ENCODE measurements around the gene CCDC159. TPM values are rescaled to one million over a fixed set of nuclear protein-coding genes. Genes with fewer than 3 reads are reported as not detected.

The CCDC159 gene
- total and polyA plus RNA-seq, 2 of the 13 experiments (the other 11 are each of a cell fraction or from before 2014, with no cell fraction given) = 1.7 to 6.3 TPM

- peak; percentile 44 for TF ChIP-seq ZNF589 (CRISPR knock-in tag; conservative IDR thresholded peaks at IDR 0.05)
- peak; percentile 62 for TF ChIP-seq POGZ (CRISPR knock-in tag; IDR thresholded peaks at IDR 0.05)
Observed at GRCh38 chr19:11380653-11381537, 34.6 kb downstream of the CCDC159 start (continued).

DNA sequence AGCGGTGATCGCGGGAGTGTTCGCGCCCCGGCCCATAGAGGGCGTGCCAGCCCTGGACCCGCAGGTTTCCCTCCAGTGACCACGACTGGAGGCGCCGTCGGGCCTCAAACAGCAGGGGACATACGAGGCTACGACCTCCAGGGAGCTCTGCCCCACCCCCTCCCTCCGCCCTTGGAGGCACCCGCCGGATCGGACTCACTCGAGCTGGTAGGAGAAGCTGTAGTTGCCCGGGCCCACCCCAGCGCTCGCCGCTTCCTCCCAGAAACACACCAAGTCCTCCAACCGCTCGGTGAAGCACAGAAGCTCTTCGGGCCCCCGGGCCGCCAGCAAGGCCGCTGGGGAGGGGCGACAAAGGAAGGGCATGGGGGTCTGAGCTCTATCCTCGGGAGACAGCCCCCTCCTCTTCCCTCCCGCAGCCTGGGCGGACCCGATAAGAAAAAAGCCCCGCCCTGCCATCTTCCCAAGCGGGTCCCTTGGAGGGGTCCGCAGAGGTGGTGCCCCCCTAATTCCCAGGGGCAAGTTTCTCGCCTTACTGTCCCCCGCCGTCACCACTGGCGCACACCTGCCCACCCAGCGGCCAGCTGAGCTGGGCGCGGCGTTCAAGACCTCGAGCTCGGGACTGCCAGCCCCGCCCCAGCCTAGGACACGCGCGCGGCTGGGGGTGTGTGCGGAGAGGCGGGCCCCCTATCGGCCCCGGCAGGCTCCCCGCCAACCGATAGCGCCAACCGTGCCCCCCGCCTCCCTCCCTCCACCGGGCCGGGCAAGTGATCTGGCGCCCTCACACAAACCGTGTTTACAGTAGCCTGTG lies 36.8 kb downstream of the CCDC159 start:
- H3K4me1 ChIP-seq (ENCODE audit: insufficient read depth, low read length) = peaks cover 49% of the 10 kb centered on the region
- peak; percentile 26 for FAIRE-seq
- no peaks in the 10 kb centered on the region for H3K36me3 ChIP-seq (replicated peaks in 1 of 2; ENCODE audit: control insufficient read depth in 1 of 2, insufficient read depth in 2 of 2, low read length in 2 of 2)
- BruUV-seq (replicated peaks) = no TSS peak
- DNase-seq (ENCODE audit: low spot score) = peak; percentile 70
- ATAC-seq = peak; percentile 37
- H4K20me1 ChIP-seq (ENCODE audit: insufficient read depth, low read length) = no peaks in the 10 kb centered on the region
- ChIA-PET POLR2A (interaction anchor here (1.0 to 2.6 kb wide), 8 partner anchors 8 to 215 kb away, joined by 3 to 51 read pairs (median 5); partner anchors contain the start of genes CCDC159, ODAD3, PRKCSH and RGL3), CTCF (ENCODE audit: low intra/inter-chr PET ratio, low total read pairs) (interaction anchor here (1.0 to 2.4 kb wide), 4 partner anchors 53 to 63 kb away, joined by 3 to 9 read pairs (median 4); partner anchors contain the start of genes ODAD3 and PRKCSH)
- peak overlapping the region; percentile 91 for H3K4me2 ChIP-seq (ENCODE audit: low read depth, low read length)
- H3K4me3 ChIP-seq (replicated peaks in 1 of 3; ENCODE audit: insufficient read depth in 1 of 3, low read depth in 2 of 3, low read length in 3 of 3) = peak overlapping the region; percentile 51 to 77 (median 65)
- no peaks in the 10 kb centered on the region for H3K27me3 ChIP-seq (ENCODE audit: control insufficient read depth in 1 of 2, insufficient read depth in 2 of 2, low read length in 2 of 2)
- in situ Hi-C loops (cut with HindIII; ENCODE audit: extremely low pct_ligation_motif_present, low pct_unique_long_range_greater_than_20kb) (loop anchor here (5.0 kb wide), 2 partner anchors 39 to 99 kb away; partner anchors contain the start of gene ELAVL3), intact Hi-C loops (cut with micrococcal nuclease; ENCODE audit: unreplicated experiment) (loop anchor here (5.0 kb wide), 1 partner anchor 39 kb away; no protein-coding TSS in a partner anchor)
- no peaks in the 10 kb centered on the region for H3K79me2 ChIP-seq (ENCODE audit: insufficient read depth, low read length)
- H3K9me3 ChIP-seq (ENCODE audit: low read length) = no peaks in the 10 kb centered on the region
- H2AFZ ChIP-seq (ENCODE audit: low read length) = no peak overlapping the region
- no CpG with 5 or more reads among the region's 65 CpGs for WGBS (ENCODE audit: low lambda C conversion rate)
- peak overlapping the region; percentile 46 for H3K27ac ChIP-seq (ENCODE audit: extremely low read length, insufficient read depth, low read length)
- H3K9ac ChIP-seq (ENCODE audit: insufficient read depth, low read depth, low read length) = peak overlapping the region; percentile 34; the same call in 1 of the 2 replicates
- TF ChIP-seq SALL1 (CRISPR knock-in tag; IDR thresholded peaks at IDR 0.05) (peak; percentile 66), NFYC (CRISPR knock-in tag; IDR thresholded peaks at IDR 0.05) (no peak), MED1 (CRISPR knock-in tag; IDR thresholded peaks at IDR 0.05) (0 out of 2 replicates have a peak, but pooled peaks have one; percentile 18), PTBP1 (IDR thresholded peaks at IDR 0.05; ENCODE audit: low read depth, low read length, poor library complexity, severe bottlenecking) (no peak), SP4 (CRISPR knock-in tag; IDR thresholded peaks at IDR 0.05) (peak; percentile 10; the same call in 1 of the 2 replicates), AGO1 (IDR thresholded peaks at IDR 0.05; ENCODE audit: low read depth, low read length, poor library complexity, severe bottlenecking) (no peak), KAT7 (CRISPR knock-in tag; IDR thresholded peaks at IDR 0.05; ENCODE audit: borderline replicate concordance) (no peak), FOXJ3 (CRISPR knock-in tag; IDR thresholded peaks at IDR 0.05; ENCODE audit: borderline replicate concordance) (no peak), XRCC5 (optimal IDR thresholded peaks at IDR 0.05; ENCODE audit: low read length) (peak; percentile 78), ZNF598 (CRISPR knock-in tag; IDR thresholded peaks at IDR 0.05; ENCODE audit: borderline replicate concordance) (no peak), IRF2 (CRISPR knock-in tag; IDR thresholded peaks at IDR 0.05) (peak; percentile 15; the same call in 1 of the 2 replicates), PHF8 (CRISPR knock-in tag; IDR thresholded peaks at IDR 0.05) (peak; percentile 36; the same call in 1 of the 2 replicates), HNF1A (IDR thresholded peaks at IDR 0.05; ENCODE audit: low read depth) (no peak), HNF1A (CRISPR knock-in tag; IDR thresholded peaks at IDR 0.05; ENCODE audit: borderline replicate concordance) (no peak), ISL2 (CRISPR knock-in tag; IDR thresholded peaks at IDR 0.05) (peak; percentile 32; the same call in 1 of the 2 replicates)
